Neural cell (in vitro differentiated cells): Measurements from ENCODE around the gene AFMID. TPM values are rescaled to one million over a fixed set of nuclear protein-coding genes. Genes with fewer than 3 reads are reported as not detected.

Experiments used
- H2AFZ ChIP-seq: fragments of 200-600, 300-800 bp; sonication (generic), shearing (Covaris generic); 2 replicates; pipeline ENCODE4 v1.6.0; 2014; ENCODE audit warnings: low read depth, mild to moderate bottlenecking, antibody characterized with exemption, low read length, moderate library complexity
- H3F3A ChIP-seq: fragments of 200-600 bp; shearing (Covaris generic); 2 replicates; pipeline ENCODE4 v1.6.1; 2016; ENCODE audit warnings: mild to moderate bottlenecking, moderate library complexity, mixed read lengths, antibody characterized with exemption, low read length; ENCODE audit not compliant: insufficient read depth, poor library complexity, severe bottlenecking
- H3K27ac ChIP-seq: fragments of 200-600, 300-800 bp; sonication (generic), shearing (Covaris generic); 2 replicates; pipeline ENCODE4 v1.5.1; 2014; ENCODE audit warnings: mild to moderate bottlenecking, low read length, moderate library complexity
- H3K27me3 ChIP-seq: fragments of 300-800, 200-600 bp; sonication (generic), shearing (Covaris generic); 2 replicates; pipeline ENCODE4 v1.6.0; 2014; ENCODE audit warnings: mild to moderate bottlenecking, low read depth, low read length, moderate library complexity; ENCODE audit not compliant: insufficient read depth
- H3K36me3 ChIP-seq: fragments of 300-800, 200-600 bp; sonication (generic), shearing (Covaris generic); 2 replicates; pipeline ENCODE4 v1.5.1; 2014; ENCODE audit warnings: mild to moderate bottlenecking, antibody characterized with exemption, low read length, moderate library complexity; ENCODE audit not compliant: insufficient read depth
- H3K4me2 ChIP-seq: fragments of 300-800, 200-600 bp; sonication (generic), shearing (Covaris generic); 2 replicates; pipeline ENCODE4 v1.6.0; 2014; ENCODE audit warnings: mild to moderate bottlenecking, low read length
- H3K4me3 ChIP-seq: fragments of 300-800, 200-600 bp; sonication (generic), shearing (Covaris generic); 2 replicates; pipeline ENCODE4 v1.5.1; 2014; ENCODE audit warnings: mild to moderate bottlenecking, low read length, moderate library complexity
- H3K79me2 ChIP-seq: fragments of 200-600 bp; shearing (Covaris generic); replicated peaks from 2 replicates; pipeline ENCODE4 v1.6.0; 2014; ENCODE audit warnings: mild to moderate bottlenecking, low read length, moderate library complexity; ENCODE audit not compliant: insufficient read depth
- H3K9ac ChIP-seq: fragments of 300-800, 200-600 bp; sonication (generic), shearing (Covaris generic); 2 replicates; pipeline ENCODE4 v1.6.1; 2016; ENCODE audit warnings: mild to moderate bottlenecking, low read length, mixed read lengths
- H3K9me2 ChIP-seq: fragments of 200-600 bp; shearing (Covaris generic); 2 replicates; pipeline ENCODE4 v1.6.1; 2016; ENCODE audit warnings: mild to moderate bottlenecking, low read length, mixed read lengths; ENCODE audit not compliant: insufficient read depth
- H3K9me3 ChIP-seq: fragments of 200-600, 300-800 bp; sonication (generic), shearing (Covaris generic); 2 replicates; pipeline ENCODE4 v1.6.1; 2016; ENCODE audit warnings: mild to moderate bottlenecking, mixed run types, low read length, moderate library complexity, mixed read lengths
- H4K20me1 ChIP-seq: fragments of 200-600 bp; shearing (Covaris generic); 2 replicates; pipeline ENCODE4 v1.6.1; 2016; ENCODE audit warnings: mild to moderate bottlenecking, mixed run types; ENCODE audit not compliant: insufficient read depth
- EP300 ChIP-seq: fragments of 450-650 bp; conservative IDR thresholded peaks from 2 replicates; pipeline ENCODE4 v1.6.1; 2014; ENCODE audit warnings: antibody characterized with exemption, mild to moderate bottlenecking, moderate library complexity; ENCODE audit not compliant: poor library complexity, severe bottlenecking
- EZH2 ChIP-seq: fragments of 200-600, 300-800 bp; shearing (Covaris generic), sonication (generic); IDR thresholded peaks from 2 replicates; pipeline ENCODE4 v1.6.1; 2014; ENCODE audit warnings: antibody characterized with exemption, low read length, borderline replicate concordance, mild to moderate bottlenecking; ENCODE audit not compliant: insufficient read depth, poor library complexity, severe bottlenecking
- MXI1 ChIP-seq: fragments of 450-650 bp; conservative IDR thresholded peaks from 2 replicates; pipeline ENCODE4 v1.6.1; 2014; ENCODE audit warnings: antibody characterized with exemption, mild to moderate bottlenecking; ENCODE audit not compliant: poor library complexity, severe bottlenecking
- POLR2AphosphoS5 ChIP-seq: IDR thresholded peaks from 2 replicates; pipeline ENCODE4 v1.6.1; 2012
- RAD21 ChIP-seq: fragments of 450-650 bp; conservative IDR thresholded peaks from 2 replicates; pipeline ENCODE4 v1.6.1; 2014; ENCODE audit warnings: antibody characterized with exemption, mild to moderate bottlenecking, moderate library complexity
- SMC3 ChIP-seq: fragments of 450-650 bp; conservative IDR thresholded peaks from 2 replicates; pipeline ENCODE4 v1.6.1; 2014; ENCODE audit warnings: antibody characterized with exemption, mild to moderate bottlenecking, moderate library complexity; ENCODE audit not compliant: poor library complexity
- TAF1 ChIP-seq: IDR thresholded peaks from 2 replicates; pipeline ENCODE4 v1.6.1; 2012; ENCODE audit warnings: low read depth
- polyA plus RNA-seq: library from polyadenylated mRNA; depleted of rRNA; stranded (reverse); fragments of >200 nt; gene quantifications from 2 replicates; pipeline ENCODE4 v1.2.3, GENCODE V29; 2014
- TF ChIP-seq, protein P1 (sequence below): IDR thresholded peaks from 2 replicates; pipeline ENCODE4 v1.6.1; 2012; ENCODE audit warnings: borderline replicate concordance
- TF ChIP-seq, protein P2 (sequence below): fragments of 450-650 bp; IDR thresholded peaks from 2 replicates; pipeline ENCODE4 v1.5.1; 2014; ENCODE audit warnings: antibody characterized with exemption, mild to moderate bottlenecking, moderate library complexity; ENCODE audit not compliant: poor library complexity, severe bottlenecking

The AFMID gene
- polyA plus RNA-seq, 1 donor from 2014 or later: 15.8 TPM

DNA sequence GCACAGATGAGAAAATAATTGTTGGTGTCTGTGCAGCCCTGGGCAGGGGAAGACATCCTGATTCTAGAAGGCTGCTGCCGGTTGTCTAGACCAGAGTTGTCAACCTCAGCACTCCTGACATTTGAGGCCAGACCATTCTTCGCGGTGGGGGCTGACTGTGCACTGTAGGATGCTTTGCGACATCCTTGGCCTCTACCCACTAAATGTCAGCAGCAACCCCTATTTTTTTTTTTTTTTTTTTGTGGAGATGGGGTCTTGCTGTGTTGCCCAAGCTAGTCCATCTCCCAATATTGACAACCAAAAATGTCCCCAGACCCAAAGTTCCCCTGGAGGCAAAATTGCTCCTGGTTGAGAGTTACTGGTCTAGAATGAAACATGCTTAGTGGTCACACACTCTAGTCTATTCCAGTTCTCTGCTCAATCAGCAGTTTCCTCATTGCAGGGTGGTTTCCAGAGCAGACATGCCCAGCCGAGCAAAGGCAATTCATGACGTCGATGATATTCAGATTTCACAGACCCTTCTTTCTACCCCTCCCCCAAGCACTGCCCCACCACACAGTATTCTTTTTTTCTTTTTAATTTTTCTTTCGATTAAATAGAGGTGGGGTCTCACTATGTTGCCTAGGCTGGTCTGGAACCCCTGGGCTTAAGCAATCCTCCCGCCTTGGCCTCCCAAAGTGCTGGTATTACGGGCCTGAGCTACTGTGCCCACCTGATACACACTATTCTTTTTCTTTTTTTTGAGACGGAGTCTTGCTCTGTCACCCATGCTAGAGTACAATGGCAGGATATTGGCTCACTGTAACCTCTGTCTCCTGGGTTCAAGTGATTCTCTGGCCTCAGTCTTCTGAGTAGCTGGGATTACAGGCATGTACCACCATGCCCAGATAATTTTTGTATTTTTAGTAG, 32.0 kb upstream of the AFMID start:
- no peaks in the 10 kb centered on the region for H3K9me3 ChIP-seq

DNA sequence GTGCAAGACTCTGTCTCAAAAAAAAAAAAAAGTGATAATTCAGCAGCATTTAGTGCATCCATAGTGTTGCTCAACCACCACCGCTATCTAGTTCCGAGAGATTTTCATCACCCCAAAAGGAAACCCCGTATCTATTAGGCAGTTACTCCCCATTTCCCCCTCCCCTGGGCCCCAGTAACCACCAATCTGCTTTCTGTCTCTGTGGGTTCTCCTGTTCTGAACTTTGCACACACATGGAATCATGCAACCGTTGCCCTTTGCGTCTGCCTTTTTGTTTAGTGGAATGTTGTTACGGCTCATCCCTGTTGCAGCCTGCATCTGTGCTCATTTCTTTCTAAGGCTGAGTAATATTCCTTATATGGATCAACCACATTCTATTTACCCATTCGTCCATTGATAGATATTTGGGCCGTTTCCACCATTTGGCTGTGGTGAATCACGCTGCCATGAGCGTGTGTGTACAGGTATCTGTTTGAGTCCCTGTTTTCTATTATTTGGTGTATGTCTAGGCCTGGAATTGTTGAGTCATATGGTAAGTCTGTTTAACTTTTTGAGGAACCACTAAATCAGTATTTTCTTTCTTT, 27.5 kb upstream of the AFMID start:
- no peaks in the 10 kb centered on the region for H3K9me2 ChIP-seq
- H3K27ac ChIP-seq: no peak overlapping the region
- no peak overlapping the region for H3K9ac ChIP-seq
- H3K79me2 ChIP-seq: no peaks in the 10 kb centered on the region
- H3K27me3 ChIP-seq: no peaks in the 10 kb centered on the region
- H2AFZ ChIP-seq: no peak overlapping the region
- H3K36me3 ChIP-seq: no peaks in the 10 kb centered on the region
- H4K20me1 ChIP-seq: no peaks in the 10 kb centered on the region
- H3K4me2 ChIP-seq: no peak overlapping the region
- H3K4me3 ChIP-seq: no peak overlapping the region
- H3K9me3 ChIP-seq: no peaks in the 10 kb centered on the region
- H3F3A ChIP-seq: no peaks in the 10 kb centered on the region
- TF ChIP-seq TAF1 (no peak), POLR2AphosphoS5 (no peak), SMC3 (no peak), EZH2 (no peak), EP300 (no peak), MXI1 (no peak)
- TF ChIP-seq, protein P1, sequence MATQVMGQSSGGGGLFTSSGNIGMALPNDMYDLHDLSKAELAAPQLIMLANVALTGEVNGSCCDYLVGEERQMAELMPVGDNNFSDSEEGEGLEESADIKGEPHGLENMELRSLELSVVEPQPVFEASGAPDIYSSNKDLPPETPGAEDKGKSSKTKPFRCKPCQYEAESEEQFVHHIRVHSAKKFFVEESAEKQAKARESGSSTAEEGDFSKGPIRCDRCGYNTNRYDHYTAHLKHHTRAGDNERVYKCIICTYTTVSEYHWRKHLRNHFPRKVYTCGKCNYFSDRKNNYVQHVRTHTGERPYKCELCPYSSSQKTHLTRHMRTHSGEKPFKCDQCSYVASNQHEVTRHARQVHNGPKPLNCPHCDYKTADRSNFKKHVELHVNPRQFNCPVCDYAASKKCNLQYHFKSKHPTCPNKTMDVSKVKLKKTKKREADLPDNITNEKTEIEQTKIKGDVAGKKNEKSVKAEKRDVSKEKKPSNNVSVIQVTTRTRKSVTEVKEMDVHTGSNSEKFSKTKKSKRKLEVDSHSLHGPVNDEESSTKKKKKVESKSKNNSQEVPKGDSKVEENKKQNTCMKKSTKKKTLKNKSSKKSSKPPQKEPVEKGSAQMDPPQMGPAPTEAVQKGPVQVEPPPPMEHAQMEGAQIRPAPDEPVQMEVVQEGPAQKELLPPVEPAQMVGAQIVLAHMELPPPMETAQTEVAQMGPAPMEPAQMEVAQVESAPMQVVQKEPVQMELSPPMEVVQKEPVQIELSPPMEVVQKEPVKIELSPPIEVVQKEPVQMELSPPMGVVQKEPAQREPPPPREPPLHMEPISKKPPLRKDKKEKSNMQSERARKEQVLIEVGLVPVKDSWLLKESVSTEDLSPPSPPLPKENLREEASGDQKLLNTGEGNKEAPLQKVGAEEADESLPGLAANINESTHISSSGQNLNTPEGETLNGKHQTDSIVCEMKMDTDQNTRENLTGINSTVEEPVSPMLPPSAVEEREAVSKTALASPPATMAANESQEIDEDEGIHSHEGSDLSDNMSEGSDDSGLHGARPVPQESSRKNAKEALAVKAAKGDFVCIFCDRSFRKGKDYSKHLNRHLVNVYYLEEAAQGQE: no peak
- TF ChIP-seq, protein P2, sequence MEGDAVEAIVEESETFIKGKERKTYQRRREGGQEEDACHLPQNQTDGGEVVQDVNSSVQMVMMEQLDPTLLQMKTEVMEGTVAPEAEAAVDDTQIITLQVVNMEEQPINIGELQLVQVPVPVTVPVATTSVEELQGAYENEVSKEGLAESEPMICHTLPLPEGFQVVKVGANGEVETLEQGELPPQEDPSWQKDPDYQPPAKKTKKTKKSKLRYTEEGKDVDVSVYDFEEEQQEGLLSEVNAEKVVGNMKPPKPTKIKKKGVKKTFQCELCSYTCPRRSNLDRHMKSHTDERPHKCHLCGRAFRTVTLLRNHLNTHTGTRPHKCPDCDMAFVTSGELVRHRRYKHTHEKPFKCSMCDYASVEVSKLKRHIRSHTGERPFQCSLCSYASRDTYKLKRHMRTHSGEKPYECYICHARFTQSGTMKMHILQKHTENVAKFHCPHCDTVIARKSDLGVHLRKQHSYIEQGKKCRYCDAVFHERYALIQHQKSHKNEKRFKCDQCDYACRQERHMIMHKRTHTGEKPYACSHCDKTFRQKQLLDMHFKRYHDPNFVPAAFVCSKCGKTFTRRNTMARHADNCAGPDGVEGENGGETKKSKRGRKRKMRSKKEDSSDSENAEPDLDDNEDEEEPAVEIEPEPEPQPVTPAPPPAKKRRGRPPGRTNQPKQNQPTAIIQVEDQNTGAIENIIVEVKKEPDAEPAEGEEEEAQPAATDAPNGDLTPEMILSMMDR: no peak

More for the DNA sequence above, 32.0 kb upstream of the AFMID start:
- Histone ChIP-seq H2AFZ (no peak overlapping the region), H3K36me3 (no peaks in the 10 kb centered on the region), H3K27ac (no peak overlapping the region), H3F3A (no peaks in the 10 kb centered on the region), H3K4me2 (no peak overlapping the region), H3K9ac (no peak overlapping the region), H3K9me2 (no peaks in the 10 kb centered on the region), H3K27me3 (no peaks in the 10 kb centered on the region), H4K20me1 (no peaks in the 10 kb centered on the region), H3K4me3 (no peak overlapping the region), H3K79me2 (no peaks in the 10 kb centered on the region)
- TF ChIP-seq RAD21: no peak
- TF ChIP-seq, protein P2: no peak
- no peak for TF ChIP-seq EP300
- TF ChIP-seq SMC3: no peak
- no peak for TF ChIP-seq TAF1
- no peak for TF ChIP-seq MXI1
- no peak for TF ChIP-seq EZH2
- no peak for TF ChIP-seq POLR2AphosphoS5
- TF ChIP-seq, protein P1: no peak
